Loucy (cell line): ENCODE results near the gene GET4.

Experiments
- EZH2phosphoT487 ChIP-seq: fragments of 200-600 bp; IDR thresholded peaks from 2 replicates; pipeline ENCODE4 v1.6.1; 2018; ENCODE audit warnings: antibody characterized with exemption, mild to moderate bottlenecking, moderate library complexity, borderline replicate concordance
- TF ChIP-seq, protein P1 (sequence below): fragments of 200-600 bp; sonication (generic); conservative IDR thresholded peaks from 2 replicates; pipeline ENCODE4 v1.5.1; 2014; ENCODE audit warnings: mild to moderate bottlenecking, antibody characterized with exemption, low read length

DNA sequence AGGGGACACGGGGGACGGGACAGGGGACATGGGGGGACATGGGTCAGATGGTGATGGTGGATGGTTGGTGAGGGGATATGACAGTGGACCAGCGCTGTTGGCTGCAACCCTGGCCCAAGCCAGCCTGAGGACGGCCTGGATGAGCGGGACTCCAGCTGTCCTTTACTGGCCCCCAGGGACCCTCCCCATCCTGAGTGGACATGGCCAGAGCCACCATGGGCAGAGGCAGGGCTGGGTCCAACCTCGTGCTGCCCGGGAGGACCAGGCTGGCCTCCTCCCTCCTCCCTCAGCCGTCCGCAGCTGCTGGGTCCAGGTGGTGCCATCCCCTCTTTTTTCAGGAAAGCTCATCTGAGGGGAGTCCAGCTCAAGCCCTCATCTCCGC lies 30.4 kb downstream of the GET4 start:
- TF ChIP-seq, protein P1, sequence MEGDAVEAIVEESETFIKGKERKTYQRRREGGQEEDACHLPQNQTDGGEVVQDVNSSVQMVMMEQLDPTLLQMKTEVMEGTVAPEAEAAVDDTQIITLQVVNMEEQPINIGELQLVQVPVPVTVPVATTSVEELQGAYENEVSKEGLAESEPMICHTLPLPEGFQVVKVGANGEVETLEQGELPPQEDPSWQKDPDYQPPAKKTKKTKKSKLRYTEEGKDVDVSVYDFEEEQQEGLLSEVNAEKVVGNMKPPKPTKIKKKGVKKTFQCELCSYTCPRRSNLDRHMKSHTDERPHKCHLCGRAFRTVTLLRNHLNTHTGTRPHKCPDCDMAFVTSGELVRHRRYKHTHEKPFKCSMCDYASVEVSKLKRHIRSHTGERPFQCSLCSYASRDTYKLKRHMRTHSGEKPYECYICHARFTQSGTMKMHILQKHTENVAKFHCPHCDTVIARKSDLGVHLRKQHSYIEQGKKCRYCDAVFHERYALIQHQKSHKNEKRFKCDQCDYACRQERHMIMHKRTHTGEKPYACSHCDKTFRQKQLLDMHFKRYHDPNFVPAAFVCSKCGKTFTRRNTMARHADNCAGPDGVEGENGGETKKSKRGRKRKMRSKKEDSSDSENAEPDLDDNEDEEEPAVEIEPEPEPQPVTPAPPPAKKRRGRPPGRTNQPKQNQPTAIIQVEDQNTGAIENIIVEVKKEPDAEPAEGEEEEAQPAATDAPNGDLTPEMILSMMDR = no peak
- TF ChIP-seq EZH2phosphoT487 = no peak
